ENCODE data around the gene ATXN1.

GRCh38 chr6:16294371-16294770 is 466.9 kb downstream of the ATXN1 start:
- TF ChIP-seq, protein P1, sequence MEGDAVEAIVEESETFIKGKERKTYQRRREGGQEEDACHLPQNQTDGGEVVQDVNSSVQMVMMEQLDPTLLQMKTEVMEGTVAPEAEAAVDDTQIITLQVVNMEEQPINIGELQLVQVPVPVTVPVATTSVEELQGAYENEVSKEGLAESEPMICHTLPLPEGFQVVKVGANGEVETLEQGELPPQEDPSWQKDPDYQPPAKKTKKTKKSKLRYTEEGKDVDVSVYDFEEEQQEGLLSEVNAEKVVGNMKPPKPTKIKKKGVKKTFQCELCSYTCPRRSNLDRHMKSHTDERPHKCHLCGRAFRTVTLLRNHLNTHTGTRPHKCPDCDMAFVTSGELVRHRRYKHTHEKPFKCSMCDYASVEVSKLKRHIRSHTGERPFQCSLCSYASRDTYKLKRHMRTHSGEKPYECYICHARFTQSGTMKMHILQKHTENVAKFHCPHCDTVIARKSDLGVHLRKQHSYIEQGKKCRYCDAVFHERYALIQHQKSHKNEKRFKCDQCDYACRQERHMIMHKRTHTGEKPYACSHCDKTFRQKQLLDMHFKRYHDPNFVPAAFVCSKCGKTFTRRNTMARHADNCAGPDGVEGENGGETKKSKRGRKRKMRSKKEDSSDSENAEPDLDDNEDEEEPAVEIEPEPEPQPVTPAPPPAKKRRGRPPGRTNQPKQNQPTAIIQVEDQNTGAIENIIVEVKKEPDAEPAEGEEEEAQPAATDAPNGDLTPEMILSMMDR (IDR thresholded peaks at IDR 0.05), result no peak
- TF ChIP-seq RAD21 (IDR thresholded peaks at IDR 0.05; ENCODE audit: low read length), result no peak
- TF ChIP-seq YY1 (IDR thresholded peaks at IDR 0.05; ENCODE audit: low read depth), result no peak
- TF ChIP-seq TEAD4 (IDR thresholded peaks at IDR 0.05; ENCODE audit: borderline replicate concordance, insufficient read depth), result no peak
- no peak for TF ChIP-seq EZH2phosphoT487 (IDR thresholded peaks at IDR 0.05; ENCODE audit: borderline replicate concordance, low read depth)
- TF ChIP-seq, protein P2, sequence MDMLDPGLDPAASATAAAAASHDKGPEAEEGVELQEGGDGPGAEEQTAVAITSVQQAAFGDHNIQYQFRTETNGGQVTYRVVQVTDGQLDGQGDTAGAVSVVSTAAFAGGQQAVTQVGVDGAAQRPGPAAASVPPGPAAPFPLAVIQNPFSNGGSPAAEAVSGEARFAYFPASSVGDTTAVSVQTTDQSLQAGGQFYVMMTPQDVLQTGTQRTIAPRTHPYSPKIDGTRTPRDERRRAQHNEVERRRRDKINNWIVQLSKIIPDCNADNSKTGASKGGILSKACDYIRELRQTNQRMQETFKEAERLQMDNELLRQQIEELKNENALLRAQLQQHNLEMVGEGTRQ (IDR thresholded peaks at IDR 0.05; ENCODE audit: borderline replicate concordance, low read depth, low read length), result no peak
- TF ChIP-seq ELF1 (IDR thresholded peaks at IDR 0.05), result no peak
- no peak for TF ChIP-seq TAF1 (IDR thresholded peaks at IDR 0.05; ENCODE audit: borderline replicate concordance, low read depth, low read length)
- no peak for TF ChIP-seq SIN3A (IDR thresholded peaks at IDR 0.05; ENCODE audit: borderline replicate concordance, low read depth, low read length)
- TF ChIP-seq RFX5 (IDR thresholded peaks at IDR 0.05; ENCODE audit: low read length), result no peak
- TF ChIP-seq POLR2AphosphoS5 (IDR thresholded peaks at IDR 0.05; ENCODE audit: low read depth, low read length), result no peak
- no peak for TF ChIP-seq EP300 (IDR thresholded peaks at IDR 0.05; ENCODE audit: borderline replicate concordance in 1 of 2, low read depth in 1 of 2, low read length in 1 of 2)
- TF ChIP-seq NFIC (IDR thresholded peaks at IDR 0.05; ENCODE audit: borderline replicate concordance), result no peak

All from SK-N-SH (cell line).